ENCODE data around the gene CDC73. TPM values are rescaled to one million over a fixed set of nuclear protein-coding genes. Genes with fewer than 3 reads are reported as not detected.

Gene CDC73
- total and polyA plus RNA-seq, 2 donors (not counting 3 experiments of a cell fraction or from before 2014, with no cell fraction given), result 9.9 to 55.8 TPM

GRCh38 chr1:193157360-193157759 lies 35.5 kb downstream of the CDC73 start:
- dilution Hi-C loops (cut with MboI; ENCODE audit: extremely low pct_ligation_motif_present, low sequenced_read_pairs) (no loop called here), intact Hi-C loops (cut with micrococcal nuclease) (no loop called here)
- ChIA-PET CTCF (interaction anchor here (1.0 to 2.9 kb wide), 3 partner anchors 8 to 27 kb away, joined by 4 to 14 read pairs (median 6); no protein-coding TSS in a partner anchor), POLR2A (no interaction called here)
- Histone ChIP-seq H3K9me3 (replicated peaks; ENCODE audit: control insufficient read depth, insufficient read depth, low read length) (no peaks in the 10 kb centered on the region), H3K27ac (ENCODE audit: insufficient read depth, low read depth, low read length) (no peak overlapping the region), H3K4me2 (ENCODE audit: insufficient read depth, low read length) (no peak overlapping the region), H3K4me3 (replicated peaks in 1 of 3; ENCODE audit: insufficient read depth in 1 of 3, low read depth in 1 of 3, low read length in 3 of 3) (no peak overlapping the region), H2AFZ (ENCODE audit: low read depth, low read length) (no peak overlapping the region), H3K9ac (replicated peaks; ENCODE audit: extremely low read depth, insufficient read depth, low read length) (no peak overlapping the region), H3K4me1 (ENCODE audit: control insufficient read depth, extremely low read depth, insufficient read depth, low read length) (no peaks in the 10 kb centered on the region), H3K79me2 (ENCODE audit: control insufficient read depth, insufficient read depth, low read length) (peaks cover 21% of the 10 kb centered on the region), H3K9me1 (replicated peaks; ENCODE audit: control insufficient read depth, extremely low read depth, insufficient read depth, low read length) (no peaks in the 10 kb centered on the region), H4K20me1 (replicated peaks; ENCODE audit: control insufficient read depth, extremely low read depth, insufficient read depth, low read length) (peaks cover 4% of the 10 kb centered on the region), H3K36me3 (ENCODE audit: control insufficient read depth in 2 of 2, extremely low read depth in 1 of 2, insufficient read depth in 2 of 2, low read length in 2 of 2) (peaks cover 4 to 6% of the 10 kb centered on the region in 2 experiments), H3K27me3 (ENCODE audit: control insufficient read depth in 2 of 2, insufficient read depth in 2 of 2, low read length in 2 of 2) (no peaks in the 10 kb centered on the region)
- FAIRE-seq (no peak), DNase-seq (ENCODE audit: low read depth, low spot score) (no peak)
- TF ChIP-seq POLR2AphosphoS5 (IDR thresholded peaks at IDR 0.05; ENCODE audit: insufficient read depth, low read depth, low read length) (no peak), MAX (IDR thresholded peaks at IDR 0.05; ENCODE audit: insufficient read depth, insufficient read length) (no peak), EZH2 (IDR thresholded peaks at IDR 0.05; ENCODE audit: borderline replicate concordance, low read depth, low read length, severe bottlenecking) (no peak), FOS (IDR thresholded peaks at IDR 0.05; ENCODE audit: borderline replicate concordance, insufficient read depth, low read length) (no peak), MYC (IDR thresholded peaks at IDR 0.05; ENCODE audit: low read depth, low read length) (no peak), POLR2A (IDR thresholded peaks at IDR 0.05; ENCODE audit: low read depth, low read length) (no peak), JUN (IDR thresholded peaks at IDR 0.05; ENCODE audit: borderline replicate concordance, insufficient read depth, insufficient read length, low read depth) (no peak), GATA2 (IDR thresholded peaks at IDR 0.05; ENCODE audit: insufficient read depth, insufficient read length, low read depth, low read length) (no peak), CTCF (IDR thresholded peaks at IDR 0.05; ENCODE audit: extremely low read depth in 1 of 2, insufficient read depth in 1 of 2, low read depth in 1 of 2, low read length in 2 of 2) (no peak)
- no TSS peak for BruUV-seq (replicated peaks)
